GM12872 (cell line): ENCODE data around the gene GGA2.

Source experiments
- CTCF ChIP-seq: IDR thresholded peaks from 3 replicates; pipeline ENCODE4 v1.5.1; 2011; ENCODE audit warnings: low read depth, mild to moderate bottlenecking, low read length, moderate library complexity; ENCODE audit not compliant: insufficient read depth

Gene GGA2

GRCh38 chr16:23478566-23478965, 31.7 kb downstream of the GGA2 start:
- no peak for TF ChIP-seq CTCF

GRCh38 chr16:23476289-23476688, 34.0 kb downstream of the GGA2 start:
- TF ChIP-seq CTCF, result no peak

GRCh38 chr16:23469814-23470213, 40.5 kb downstream of the GGA2 start:
- TF ChIP-seq CTCF, result no peak

DNA sequence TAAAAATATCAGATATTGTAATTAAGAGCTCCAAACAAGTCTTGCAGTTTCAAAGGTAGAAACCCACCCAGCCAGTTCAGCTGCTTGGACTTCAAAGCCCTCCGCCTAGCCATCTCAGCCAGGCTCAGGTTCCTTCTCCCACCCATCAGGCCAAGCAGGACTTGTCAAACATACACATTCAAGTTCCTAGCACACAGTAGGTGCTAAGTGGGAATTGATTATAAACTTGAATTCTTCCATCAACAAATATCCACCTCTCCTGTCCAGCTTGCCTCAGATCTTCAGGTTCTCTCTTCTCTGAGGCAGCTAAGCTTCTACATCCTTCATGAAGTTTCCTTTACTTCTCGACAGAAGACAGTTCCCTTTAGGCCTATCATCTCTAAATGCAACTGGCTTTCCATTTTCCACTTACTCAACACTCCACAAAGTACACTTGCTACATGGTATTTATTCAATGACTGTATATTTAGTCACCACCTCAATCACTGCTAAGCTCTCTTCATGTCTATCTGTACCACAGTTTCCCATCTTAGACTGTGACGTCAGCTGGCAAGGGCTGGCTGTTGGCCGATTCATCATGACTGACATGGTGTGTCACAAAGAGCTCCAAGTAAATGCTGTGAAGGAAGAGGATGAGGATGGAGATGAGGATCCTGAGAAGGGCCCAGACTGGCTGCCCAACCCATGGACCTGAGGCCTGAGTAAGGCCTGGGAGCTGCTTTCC, 44.0 kb downstream of the GGA2 start:
- TF ChIP-seq CTCF, result no peak

DNA sequence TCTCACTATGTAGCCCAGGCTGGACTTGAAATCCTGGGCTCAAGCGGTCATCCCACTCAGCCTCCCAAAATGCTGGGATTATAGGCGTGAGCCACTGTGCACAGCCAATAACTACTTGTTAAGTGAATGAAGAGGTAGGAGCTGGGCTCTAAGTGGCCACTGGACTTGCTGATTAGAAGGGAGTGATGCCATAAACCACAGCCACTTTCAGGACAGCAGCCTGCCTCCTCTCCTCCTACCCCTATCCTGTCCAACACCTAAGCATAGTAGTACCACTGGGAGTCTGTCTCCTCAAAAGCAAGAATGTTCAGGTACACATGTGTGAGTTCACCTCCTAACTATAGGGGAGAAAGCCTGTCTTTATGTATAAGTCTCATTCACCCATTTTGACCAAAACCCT, 45.1 kb downstream of the GGA2 start:
- TF ChIP-seq CTCF, result no peak

DNA sequence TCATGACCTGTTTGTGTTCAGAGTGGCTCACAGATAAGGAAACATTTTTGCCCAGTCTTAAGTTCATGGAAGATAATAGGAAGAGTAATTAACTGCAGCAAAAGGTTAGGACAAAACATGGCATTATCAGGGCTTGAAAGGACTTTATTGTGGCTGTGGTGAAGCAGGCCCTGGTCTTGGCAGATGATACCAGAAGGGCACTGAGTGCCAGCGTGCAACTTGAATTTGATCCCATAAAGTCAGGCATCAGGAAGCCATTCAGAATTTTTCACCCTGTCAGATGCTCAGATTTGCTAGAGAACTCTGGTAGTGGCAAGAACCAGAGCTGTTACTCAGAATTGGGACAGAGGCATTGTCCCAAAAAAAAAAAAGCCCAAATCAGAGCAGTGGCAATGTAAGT, 46.1 kb downstream of the GGA2 start:
- no peak for TF ChIP-seq CTCF

GRCh38 chr16:23453338-23454052, 56.8 kb downstream of the GGA2 start:
- TF ChIP-seq CTCF, result no peak
